A172 (cell line): ENCODE results near the gene METTL25B. TPM values are rescaled to one million over a fixed set of nuclear protein-coding genes. Genes with fewer than 3 reads are reported as not detected.
A peak's percentile ranks its signal among the peaks of the same experiment; 100 is the strongest.

Experiments used
- DNase-seq: peaks from one replicate; pipeline ENCODE4 v3.0.0-alpha.2; 2015; ENCODE audit warnings: low spot score
- total RNA-seq: library from RNA; depleted of rRNA; stranded (reverse); fragments of >200 nt; shearing (Covaris generic); gene quantifications from 2 replicates; pipeline ENCODE4 v1.2.3, GENCODE V29; 2014

METTL25B gene
- total RNA-seq, 1 experiment from 2014 or later: 5.7 TPM

- no peak for DNase-seq
Observed at GRCh38 chr1:156700736-156701531, 27.3 kb upstream of the METTL25B start.

DNA sequence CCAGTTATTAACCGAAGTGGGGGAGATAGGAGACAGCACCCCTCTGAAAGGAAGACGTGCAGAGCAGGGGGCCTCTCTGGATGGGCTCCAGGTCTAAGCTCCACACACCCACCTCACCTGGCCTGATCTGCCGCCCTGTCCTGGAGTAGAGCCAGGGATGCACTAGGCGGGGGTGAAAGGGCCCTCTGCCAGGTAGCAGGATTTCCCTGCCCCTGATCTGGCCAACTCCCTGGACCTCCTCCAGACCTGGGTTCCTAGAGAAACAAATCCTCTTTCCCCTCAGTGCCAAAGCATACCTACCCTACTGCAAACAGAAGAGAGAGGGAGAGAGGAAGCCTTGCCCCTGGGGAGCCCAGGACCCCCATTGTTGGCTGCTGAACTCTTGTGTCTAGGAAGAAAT is 24.9 kb upstream of the METTL25B start:
- DNase-seq: no peak

DNA sequence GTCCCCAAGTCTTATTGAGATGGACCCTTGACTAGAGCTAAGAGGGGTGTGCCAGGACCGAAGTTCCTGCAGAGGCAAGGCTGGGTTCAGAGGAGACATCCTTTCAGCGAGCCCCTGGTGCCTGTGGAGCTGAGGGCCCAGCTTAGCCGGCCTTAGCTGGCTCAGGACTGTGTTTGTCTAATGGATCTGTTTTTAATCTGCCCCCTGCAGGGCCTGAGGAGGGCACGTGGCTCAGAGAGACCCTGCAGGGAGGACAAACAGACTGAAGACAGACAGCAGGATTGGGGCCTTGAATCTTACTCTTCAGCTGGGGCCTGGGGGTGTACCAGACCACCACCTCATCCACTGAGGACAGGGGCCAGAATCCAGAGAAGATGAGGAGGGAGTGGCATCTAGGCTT is 24.5 kb upstream of the METTL25B start:
- DNase-seq: no peak

GRCh38 chr1:156704166-156704711 is 24.0 kb upstream of the METTL25B start:
- DNase-seq: no peak

DNA sequence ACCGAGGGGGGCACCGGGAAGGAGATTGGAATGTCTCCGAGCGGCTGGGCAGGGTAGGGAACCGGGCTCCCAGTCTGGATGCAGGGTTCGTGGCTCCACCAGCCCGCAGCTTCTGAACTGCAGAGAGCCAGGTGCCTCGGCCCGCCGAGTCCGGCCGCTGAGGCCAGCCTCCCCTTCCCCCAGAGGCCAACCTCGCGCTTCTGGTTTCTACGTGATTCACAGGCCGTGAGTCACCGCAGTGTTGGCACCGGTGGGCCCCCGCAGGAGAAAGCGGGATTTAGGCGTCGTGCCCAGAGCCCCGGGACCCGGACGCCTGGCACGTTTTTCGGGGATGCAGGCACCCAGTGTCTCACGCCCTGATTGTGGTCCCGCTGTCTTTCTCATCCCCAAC is 23.3 kb upstream of the METTL25B start:
- DNase-seq: peak; percentile 72

DNA sequence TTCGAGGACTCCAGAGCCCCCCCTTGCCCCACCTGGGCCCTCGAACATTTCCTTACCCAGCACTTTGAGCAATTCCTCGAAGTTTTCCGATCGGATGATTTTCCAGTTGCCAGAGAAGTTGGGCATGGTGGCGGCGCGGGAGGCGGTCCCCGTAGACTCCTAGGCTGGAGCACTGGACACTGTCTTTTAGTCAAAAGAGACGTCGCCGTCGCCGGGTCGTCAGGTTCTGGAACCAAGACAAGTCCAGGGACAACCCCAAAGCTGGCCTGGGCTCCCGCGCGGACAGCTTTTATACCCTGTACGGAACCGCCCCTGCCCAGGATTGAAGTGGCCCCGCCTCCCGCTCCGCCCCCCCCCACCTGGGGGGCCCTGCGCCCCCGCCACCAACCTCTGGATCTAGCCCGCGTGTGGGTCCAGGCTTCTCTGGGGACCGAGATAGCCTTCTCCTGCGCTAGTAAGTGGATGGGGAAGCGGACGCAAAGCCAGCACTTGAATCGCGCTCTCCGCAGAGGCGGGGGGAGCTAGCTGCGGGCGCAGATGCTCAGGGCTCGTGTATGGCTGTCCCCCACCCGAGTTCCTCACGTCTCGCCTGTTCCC is 22.9 kb upstream of the METTL25B start, which contains the start of gene CRABP2:
Gene CRABP2, minus strand, starts transcription at position 263 of the 597 bp plus-strand sequence. Its CDS starts 137 bp downstream, at position 126.
- DNase-seq: no peak

- DNase-seq: no peak
Observed at GRCh38 chr1:156705918-156706656, 22.2 kb upstream of the METTL25B start.

- no peak for DNase-seq
Observed at GRCh38 chr1:156706657-156707416, 21.4 kb upstream of the METTL25B start.

DNA sequence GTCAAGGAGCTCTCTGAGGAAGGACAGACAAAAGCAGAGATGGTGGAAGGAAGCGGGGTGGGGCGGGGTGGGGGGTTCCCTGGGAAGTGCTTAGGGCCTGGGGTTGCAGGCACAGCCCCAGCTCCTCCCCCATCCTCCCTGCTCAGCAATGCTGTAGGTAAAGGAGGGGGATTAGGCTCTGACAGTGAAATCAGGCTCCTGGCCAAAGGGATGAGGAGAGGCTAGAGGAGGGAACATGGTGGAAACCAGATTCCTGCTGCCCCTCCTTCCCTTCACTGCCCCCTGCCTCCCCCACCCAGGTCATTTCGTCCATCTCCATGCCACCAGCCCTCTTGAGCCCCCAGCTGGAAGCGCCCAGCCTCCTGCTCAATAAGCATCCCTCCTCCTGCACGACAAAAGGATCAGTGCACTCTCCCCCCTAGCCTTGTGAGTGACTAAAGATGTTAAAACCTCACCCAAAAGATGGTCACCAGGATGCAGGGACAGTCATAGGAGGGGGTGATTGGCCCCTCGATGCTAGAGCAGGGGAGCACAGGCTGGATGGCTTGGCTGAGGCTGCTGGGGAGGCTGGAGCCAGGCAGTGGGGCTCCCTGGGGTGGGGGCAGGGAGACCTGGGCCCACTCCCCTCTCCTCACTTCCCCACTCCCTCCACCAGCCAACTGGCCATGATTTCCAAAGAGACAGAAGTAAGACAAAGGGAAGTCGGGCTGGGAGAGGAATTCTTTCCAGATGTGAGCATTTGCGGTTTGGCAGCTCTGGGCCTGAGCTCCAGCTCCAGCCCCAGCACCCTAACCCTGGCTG is 20.7 kb upstream of the METTL25B start:
- DNase-seq: no peak

DNA sequence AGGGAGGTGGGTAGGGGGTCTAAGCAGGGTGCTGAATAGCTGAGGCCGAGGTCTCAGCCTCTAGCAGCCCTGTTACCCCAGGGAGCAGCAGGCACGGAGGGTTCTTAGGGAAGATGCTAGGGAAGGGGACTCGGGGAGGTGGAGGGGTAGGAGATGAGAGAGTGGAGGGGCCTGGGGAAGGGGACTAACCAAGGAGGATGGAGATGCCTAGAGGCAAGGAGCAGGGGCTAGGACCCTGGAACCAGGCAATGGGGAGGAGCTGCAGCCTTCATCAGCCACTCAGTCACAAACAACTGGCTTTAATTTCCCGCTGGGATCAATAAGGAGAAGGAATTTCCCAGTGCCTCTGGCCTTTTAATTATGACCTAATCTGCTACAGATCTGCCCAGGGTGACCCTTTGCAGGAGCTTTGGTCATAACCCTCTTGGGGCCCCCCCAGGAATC is 20.0 kb upstream of the METTL25B start:
- no peak for DNase-seq

- no peak for DNase-seq
Observed at GRCh38 chr1:156709031-156709430, 19.2 kb upstream of the METTL25B start.

GRCh38 chr1:156709757-156710489 is 18.3 kb upstream of the METTL25B start:
- DNase-seq: peak; percentile 85

DNA sequence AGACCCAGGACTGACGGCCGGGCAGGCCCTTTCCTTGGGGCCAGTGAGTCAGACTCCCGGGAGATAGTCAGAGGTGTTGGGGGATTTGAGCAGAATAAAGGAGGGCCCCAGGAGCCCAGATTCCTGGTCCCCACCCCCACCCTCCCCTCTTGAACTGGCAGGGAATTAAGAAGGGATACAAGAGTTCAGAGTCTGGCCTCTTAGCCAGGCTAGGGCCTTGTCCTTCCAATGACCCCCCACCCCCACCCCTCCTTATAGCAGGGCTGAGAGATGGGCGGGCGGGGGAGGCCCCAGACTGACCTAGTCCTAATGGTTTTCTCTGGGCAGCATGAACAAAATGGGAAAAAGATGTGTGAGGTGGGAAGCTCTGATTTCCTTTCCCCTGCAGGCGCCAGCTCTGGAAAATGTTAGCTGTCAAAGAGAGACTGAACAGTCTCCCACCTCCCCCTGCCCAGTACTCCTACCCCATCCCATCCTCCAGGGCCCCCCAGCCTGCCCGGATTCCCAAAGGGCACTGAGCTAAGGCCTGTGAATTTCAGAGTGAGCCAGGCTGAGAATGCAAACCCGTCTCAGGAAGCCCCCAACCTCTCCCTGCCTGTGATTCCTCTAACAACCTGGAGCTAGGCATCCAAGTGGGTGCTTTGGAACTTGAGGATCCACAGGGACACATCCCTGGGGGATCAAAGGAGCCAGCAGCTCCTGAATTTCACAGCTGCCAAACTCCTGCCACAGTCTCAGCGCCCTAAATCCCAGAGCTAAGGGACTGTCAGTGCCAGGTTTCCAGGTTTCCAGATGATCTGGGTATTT is 17.1 kb upstream of the METTL25B start:
- DNase-seq: no peak

DNA sequence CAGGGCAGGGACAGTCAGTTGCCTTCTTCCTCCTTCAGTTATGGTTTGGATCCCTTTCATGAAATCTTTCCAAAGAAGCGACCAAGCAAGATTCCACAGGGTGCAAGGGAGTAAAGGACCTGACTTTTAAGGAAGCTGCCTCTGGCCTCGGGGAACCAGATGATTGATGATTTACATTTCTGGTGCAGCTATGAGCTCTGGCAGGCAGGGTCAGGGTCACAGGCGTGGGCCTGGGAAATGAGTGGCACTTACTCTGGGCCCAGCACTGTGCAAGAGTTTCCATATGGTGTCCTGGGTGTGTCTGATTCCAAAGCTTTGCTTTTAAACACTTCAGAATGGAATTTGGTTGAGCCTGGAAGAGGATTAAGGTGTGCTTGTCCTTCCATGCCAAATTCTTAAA is 15.6 kb upstream of the METTL25B start:
- no peak for DNase-seq

- no peak for DNase-seq
Observed at GRCh38 chr1:156714830-156715229, 13.4 kb upstream of the METTL25B start.

GRCh38 chr1:156717351-156717750 is 10.9 kb upstream of the METTL25B start:
- no peak for DNase-seq

GRCh38 chr1:156721131-156721530 is 7.1 kb upstream of the METTL25B start:
- no peak for DNase-seq

GRCh38 chr1:156721535-156721934 is 6.7 kb upstream of the METTL25B start:
- no peak for DNase-seq

- DNase-seq: peak; percentile 93
Observed at GRCh38 chr1:156725683-156726280, 2.5 kb upstream of the METTL25B start.
